ENCODE results near the gene UBAP1L. TPM values are rescaled to one million over a fixed set of nuclear protein-coding genes. Genes with fewer than 3 reads are reported as not detected.
"Not testable (repeated sequence)": the region's sequence is repeated elsewhere in the genome, so short reads cannot be mapped to it uniquely, and the experiment has no call there.

Gene UBAP1L
- total RNA-seq, 1 donor from 2014 or later, result 10.9 TPM

DNA sequence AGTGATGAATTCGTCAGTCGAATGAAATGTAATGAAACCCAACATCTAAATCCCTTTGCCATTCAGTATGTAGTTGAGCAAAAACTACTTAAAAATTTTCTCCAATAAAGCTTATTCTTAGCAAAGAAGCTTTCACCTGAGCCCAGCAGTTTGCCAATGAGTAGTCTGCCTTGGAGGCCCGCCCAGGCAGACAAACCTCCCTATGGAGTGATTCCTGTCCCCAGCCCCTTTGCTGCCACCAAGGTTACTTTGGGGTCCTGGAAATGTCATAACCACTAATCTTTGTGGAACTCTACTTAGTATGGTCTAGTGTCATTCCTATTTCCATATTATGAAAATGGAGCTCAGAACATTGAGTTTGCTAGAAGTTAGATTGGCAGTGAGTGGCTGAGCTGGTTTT is 12.1 kb downstream of the UBAP1L start:
- no peak overlapping the region for H3K27ac ChIP-seq
- H3K27me3 ChIP-seq, result no peaks in the 10 kb centered on the region
- H3K4me3 ChIP-seq, result no peak overlapping the region
- H3K36me3 ChIP-seq, result peaks cover 38 to 50% of the 10 kb centered on the region in 2 donors
- no peak for DNase-seq (ENCODE audit: low spot score in 2 of 2)
- peaks cover 4 to 8% of the 10 kb centered on the region in 2 donors for H3K4me1 ChIP-seq
- TF ChIP-seq, protein P1, sequence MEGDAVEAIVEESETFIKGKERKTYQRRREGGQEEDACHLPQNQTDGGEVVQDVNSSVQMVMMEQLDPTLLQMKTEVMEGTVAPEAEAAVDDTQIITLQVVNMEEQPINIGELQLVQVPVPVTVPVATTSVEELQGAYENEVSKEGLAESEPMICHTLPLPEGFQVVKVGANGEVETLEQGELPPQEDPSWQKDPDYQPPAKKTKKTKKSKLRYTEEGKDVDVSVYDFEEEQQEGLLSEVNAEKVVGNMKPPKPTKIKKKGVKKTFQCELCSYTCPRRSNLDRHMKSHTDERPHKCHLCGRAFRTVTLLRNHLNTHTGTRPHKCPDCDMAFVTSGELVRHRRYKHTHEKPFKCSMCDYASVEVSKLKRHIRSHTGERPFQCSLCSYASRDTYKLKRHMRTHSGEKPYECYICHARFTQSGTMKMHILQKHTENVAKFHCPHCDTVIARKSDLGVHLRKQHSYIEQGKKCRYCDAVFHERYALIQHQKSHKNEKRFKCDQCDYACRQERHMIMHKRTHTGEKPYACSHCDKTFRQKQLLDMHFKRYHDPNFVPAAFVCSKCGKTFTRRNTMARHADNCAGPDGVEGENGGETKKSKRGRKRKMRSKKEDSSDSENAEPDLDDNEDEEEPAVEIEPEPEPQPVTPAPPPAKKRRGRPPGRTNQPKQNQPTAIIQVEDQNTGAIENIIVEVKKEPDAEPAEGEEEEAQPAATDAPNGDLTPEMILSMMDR (IDR thresholded peaks at IDR 0.05), result no peak
- intact Hi-C loops (cut with DNase I), result no loop called here
- no peaks in the 10 kb centered on the region for H3K9me3 ChIP-seq

DNA sequence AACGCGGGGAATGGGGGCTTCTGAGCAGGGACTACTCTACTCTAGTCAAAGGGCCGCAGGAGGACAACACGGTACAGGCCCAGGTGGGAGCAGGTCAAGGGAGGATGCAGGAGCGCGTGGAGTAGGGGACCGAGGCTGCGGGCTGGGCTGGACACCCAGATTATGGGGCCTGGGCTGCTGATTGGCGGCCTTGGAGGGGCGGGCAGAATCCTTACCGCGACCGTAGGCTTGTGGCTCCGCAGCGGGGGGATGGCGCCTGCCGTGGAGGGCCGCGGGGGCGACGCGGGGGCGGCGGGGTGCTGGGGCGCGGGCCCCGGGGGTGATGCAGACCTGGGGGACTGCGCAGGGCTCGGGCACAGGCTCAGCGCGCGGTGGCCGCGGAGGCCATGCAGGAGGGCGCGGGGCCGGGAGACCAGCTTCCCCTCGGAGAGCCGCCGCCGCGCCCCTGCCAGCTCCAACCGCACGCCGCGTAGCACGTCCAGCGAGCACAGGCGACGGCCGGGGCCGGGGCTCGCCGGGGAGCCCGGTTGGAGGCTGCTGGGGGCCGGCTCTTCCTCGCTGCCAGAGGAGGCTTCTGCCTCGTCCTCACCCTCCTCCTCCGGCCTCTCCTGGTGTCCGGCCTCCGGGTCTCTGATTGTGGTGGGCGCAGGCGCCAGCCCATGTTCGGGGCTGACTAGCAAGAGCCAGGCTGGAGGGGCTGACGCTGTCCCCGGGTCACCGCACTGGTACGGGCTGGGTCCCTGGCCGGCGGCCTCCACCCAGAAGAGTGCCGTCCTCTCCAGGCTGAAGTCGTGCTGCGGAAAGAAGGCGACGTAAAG is 12.9 kb downstream of the UBAP1L start:
- Histone ChIP-seq H3K4me1 (peaks cover 4 to 8% of the 10 kb centered on the region in 2 donors), H3K27me3 (no peaks in the 10 kb centered on the region), H3K27ac (no peak overlapping the region), H3K36me3 (peaks cover 44 to 54% of the 10 kb centered on the region in 2 donors), H3K4me3 (no peak overlapping the region), H3K9me3 (no peaks in the 10 kb centered on the region)
- TF ChIP-seq, protein P1 (IDR thresholded peaks at IDR 0.05), result no peak
- intact Hi-C loops (cut with DNase I), result loop anchor here (1.0 kb wide), 2 partner anchors 48 to 69 kb away; no protein-coding TSS in a partner anchor
- DNase-seq (ENCODE audit: low spot score in 2 of 2), result no peak

DNA sequence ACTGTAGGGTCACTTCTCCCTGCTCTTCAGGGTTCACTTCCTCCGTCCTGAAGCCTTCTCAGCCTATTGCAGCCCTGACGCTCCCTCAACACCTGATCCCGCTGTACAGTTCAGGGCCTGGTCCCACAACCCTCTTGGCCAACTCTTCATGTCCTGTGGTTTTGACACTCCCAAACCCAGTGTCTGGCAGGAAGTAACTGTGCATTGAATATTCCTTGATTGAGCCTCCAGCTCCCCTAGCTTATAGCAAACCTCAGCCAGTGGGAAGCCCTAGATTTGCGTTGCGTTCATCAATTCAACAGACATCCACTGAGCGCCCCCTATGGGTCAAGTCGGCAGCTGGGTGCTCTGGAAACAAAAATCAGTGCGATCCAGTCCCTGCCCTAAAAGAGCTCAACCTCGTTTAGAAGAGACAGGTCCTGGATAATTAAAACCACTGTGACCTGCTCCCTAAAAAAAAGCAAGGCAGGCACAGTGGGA is 13.5 kb downstream of the UBAP1L start:
- peak in 1 of 2 donors; percentile 88 for DNase-seq (ENCODE audit: low spot score in 2 of 2)
- H3K36me3 ChIP-seq, result peaks cover 44 to 51% of the 10 kb centered on the region in 2 donors
- H3K4me3 ChIP-seq, result no peak overlapping the region
- H3K4me1 ChIP-seq, result peaks cover 4 to 8% of the 10 kb centered on the region in 2 donors
- H3K27me3 ChIP-seq, result no peaks in the 10 kb centered on the region
- intact Hi-C loops (cut with DNase I), result loop anchor here (1.0 kb wide), 2 partner anchors 47 to 68 kb away; no protein-coding TSS in a partner anchor
- H3K9me3 ChIP-seq, result no peaks in the 10 kb centered on the region
- H3K27ac ChIP-seq, result no peak overlapping the region
- TF ChIP-seq, protein P1 (IDR thresholded peaks at IDR 0.05), result peak; percentile 76 to 91 (median 90)

DNA sequence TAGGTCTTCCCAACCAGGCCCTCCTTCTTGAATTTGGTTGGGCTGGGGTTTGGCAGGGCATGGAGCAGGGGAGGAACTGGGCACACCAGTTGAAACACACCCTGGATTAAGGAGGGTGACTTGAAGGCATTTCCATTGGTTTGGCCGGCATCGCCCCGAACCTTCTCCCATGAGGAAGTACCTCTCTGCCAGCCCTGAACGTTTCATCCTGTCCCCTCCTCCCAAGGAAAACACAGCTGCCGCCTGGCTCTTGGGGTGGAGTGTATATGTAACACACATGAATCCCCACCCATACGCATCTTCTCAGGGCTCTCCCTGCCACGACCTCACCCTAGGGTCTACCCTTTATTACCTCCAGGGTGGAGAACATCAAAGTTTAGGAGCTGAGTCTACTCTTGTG is 14.6 kb downstream of the UBAP1L start:
- peaks cover 40 to 41% of the 10 kb centered on the region in 2 donors for H3K36me3 ChIP-seq
- no peak for DNase-seq (ENCODE audit: low spot score in 2 of 2)
- intact Hi-C loops (cut with DNase I), result no loop called here
- peak overlapping the region in 1 of 2 donors; percentile 1 for H3K27ac ChIP-seq
- no peaks in the 10 kb centered on the region for H3K27me3 ChIP-seq
- TF ChIP-seq, protein P1 (IDR thresholded peaks at IDR 0.05), result no peak
- peaks cover 4 to 11% of the 10 kb centered on the region in 2 donors for H3K4me1 ChIP-seq
- no peak overlapping the region for H3K4me3 ChIP-seq
- H3K9me3 ChIP-seq, result no peaks in the 10 kb centered on the region

DNA sequence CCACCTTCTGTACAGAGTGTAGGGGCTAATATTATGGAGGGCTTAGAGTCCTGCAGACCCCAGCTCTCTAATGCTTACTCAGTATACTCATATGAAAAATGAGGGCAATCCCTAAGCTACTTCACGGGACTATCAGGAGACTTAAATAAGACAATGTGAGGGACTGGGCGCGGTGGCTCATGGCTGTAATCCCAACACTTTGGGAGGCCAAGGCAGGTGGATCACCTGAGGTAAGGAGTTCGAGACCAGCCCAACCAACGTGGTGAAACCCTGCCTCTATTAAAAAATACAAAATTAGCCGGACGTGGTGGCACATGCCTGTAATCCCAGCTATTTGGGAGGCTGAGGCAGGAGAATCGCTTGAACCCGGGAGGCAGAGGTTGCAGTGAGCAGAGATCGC is 15.2 kb downstream of the UBAP1L start:
- H3K4me3 ChIP-seq; intact Hi-C loops (cut with DNase I); DNase-seq (ENCODE audit: low spot score in 2 of 2); H3K27ac ChIP-seq; H3K9me3 ChIP-seq; H3K27me3 ChIP-seq: not testable (repeated sequence)
- H3K36me3 ChIP-seq, result peaks cover 35 to 36% of the 10 kb centered on the region in 2 donors
- peaks cover 4 to 18% of the 10 kb centered on the region in 2 donors for H3K4me1 ChIP-seq

DNA sequence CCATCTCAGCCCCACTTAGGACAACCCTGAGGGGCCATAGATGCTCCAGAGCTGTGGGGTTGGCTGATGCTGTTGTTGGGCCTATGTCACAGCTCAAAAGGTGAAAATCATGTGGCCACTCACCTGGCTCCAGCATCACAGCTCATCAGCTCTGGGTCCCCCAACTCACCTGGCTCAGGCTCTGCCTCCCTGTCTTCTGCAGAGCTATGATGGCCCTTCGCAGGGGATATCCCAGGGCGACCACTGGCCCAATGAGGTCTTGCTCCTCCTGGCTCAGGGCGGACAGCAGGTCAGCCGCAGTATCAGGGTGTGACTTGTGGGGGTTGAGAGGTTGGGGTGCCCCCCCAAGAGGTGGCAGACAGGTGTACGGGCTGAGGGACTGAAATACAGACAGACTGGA is 15.7 kb downstream of the UBAP1L start:
- no peak overlapping the region for H3K4me3 ChIP-seq
- TF ChIP-seq, protein P1 (IDR thresholded peaks at IDR 0.05), result no peak
- H3K9me3 ChIP-seq, result no peaks in the 10 kb centered on the region
- H3K4me1 ChIP-seq, result peaks cover 4 to 22% of the 10 kb centered on the region in 2 donors
- DNase-seq (ENCODE audit: low spot score in 2 of 2), result no peak
- no peak overlapping the region for H3K27ac ChIP-seq
- no peaks in the 10 kb centered on the region for H3K27me3 ChIP-seq
- peaks cover 32 to 34% of the 10 kb centered on the region in 2 donors for H3K36me3 ChIP-seq
- intact Hi-C loops (cut with DNase I), result no loop called here
